CD14-positive monocyte (primary cell): ENCODE results near the gene SATB2. TPM values are rescaled to one million over a fixed set of nuclear protein-coding genes. Genes with fewer than 3 reads are reported as not detected.

Experiments
- DNase-seq, 3 donors: peaks; one replicate each; pipeline ENCODE4 v3.0.0-alpha.2; 2011 to 2022
- H2AFZ ChIP-seq: 2 replicates; pipeline ENCODE4 v1.6.0; 2012; ENCODE audit warnings: mild to moderate bottlenecking, low read depth, low read length, inconsistent platforms; ENCODE audit not compliant: insufficient read depth, poor library complexity, severe bottlenecking
- H3K27ac ChIP-seq, 2 donors: 1 replicate in 1 of 2; 2 replicates in 1 of 2; pipeline ENCODE4 v1.5.1; 2012 to 2013; ENCODE audit warnings: low read length in 2 of 2, control low read depth in 1 of 2, inconsistent platforms in 1 of 2, low read depth in 1 of 2, mild to moderate bottlenecking in 1 of 2
- H3K27me3 ChIP-seq, 2 donors: one replicate each; pipeline versions ENCODE4 v1.6.0 to v1.6.1; 2011 to 2013; ENCODE audit warnings: low read length in 2 of 2; ENCODE audit not compliant: control insufficient read depth in 2 of 2, insufficient read depth in 2 of 2
- H3K36me3 ChIP-seq, 2 donors: replicated peaks in 1 of 2; 1 replicate in 1 of 2; 2 replicates in 1 of 2; pipeline versions ENCODE4 v1.5.1 to v1.6.1; 2012 to 2013; ENCODE audit warnings: low read length in 2 of 2, control low read depth in 1 of 2, inconsistent platforms in 1 of 2, mild to moderate bottlenecking in 1 of 2; ENCODE audit not compliant: insufficient read depth in 2 of 2, control insufficient read depth in 1 of 2
- H3K4me1 ChIP-seq, 2 donors: 1 replicate in 1 of 2; 2 replicates in 1 of 2; pipeline versions ENCODE4 v1.5.1 to v1.6.1; 2012 to 2013; ENCODE audit warnings: low read length in 2 of 2, control low read depth in 1 of 2, inconsistent platforms in 1 of 2, mild to moderate bottlenecking in 1 of 2, moderate library complexity in 1 of 2; ENCODE audit not compliant: insufficient read depth in 2 of 2, control insufficient read depth in 1 of 2
- H3K4me2 ChIP-seq: replicated peaks from 2 replicates; pipeline ENCODE3; 2012; ENCODE audit warnings: low read length, moderate library complexity, mild to moderate bottlenecking; ENCODE audit not compliant: poor library complexity, severe bottlenecking; ENCODE audit errors: extremely low read depth
- H3K4me3 ChIP-seq, 3 experiments: fragments of 200-600 bp in 1 of 3; sonication (generic) in 1 of 3; replicated peaks in 1 of 3; 1 replicate in 2 of 3; 2 replicates in 1 of 3; pipeline ENCODE4 v1.5.1; 2011 to 2013; ENCODE audit warnings: low read length in 3 of 3, mild to moderate bottlenecking in 3 of 3, control low read depth in 2 of 3, low read depth in 2 of 3, inconsistent platforms in 1 of 3, moderate library complexity in 1 of 3
- H3K79me2 ChIP-seq: 2 replicates; pipeline ENCODE4 v1.6.0; 2012; ENCODE audit warnings: mild to moderate bottlenecking, control low read depth, inconsistent platforms, low read length, moderate library complexity; ENCODE audit not compliant: insufficient read depth
- H3K9ac ChIP-seq: 2 replicates; pipeline ENCODE4 v1.6.0; 2017; ENCODE audit warnings: low read length, mild to moderate bottlenecking; ENCODE audit not compliant: insufficient read depth, poor library complexity, severe bottlenecking
- H3K9me3 ChIP-seq, 2 donors: replicated peaks in 1 of 2; 1 replicate in 1 of 2; 2 replicates in 1 of 2; pipeline versions ENCODE4 v1.5.1 to v1.6.1; 2012 to 2013; ENCODE audit warnings: low read length in 2 of 2, control low read depth in 1 of 2; ENCODE audit not compliant: control insufficient read depth in 1 of 2, insufficient read depth in 1 of 2
- H4K20me1 ChIP-seq: 2 replicates; pipeline ENCODE4 v1.6.0; 2012; ENCODE audit warnings: mild to moderate bottlenecking, low read length, control low read depth, moderate library complexity; ENCODE audit not compliant: insufficient read depth
- H3K27ac Mint-ChIP-seq, 7 donors: one replicate each; pipeline ENCODE4 v1.8.0; 2020; ENCODE audit warnings: mild to moderate bottlenecking in 7 of 7, mixed read lengths in 7 of 7, moderate library complexity in 6 of 7, inconsistent platforms in 2 of 7
- H3K27me3 Mint-ChIP-seq, 3 donors: one replicate each; pipeline ENCODE4 v1.8.0; 2021 to 2022; ENCODE audit warnings: low read depth in 3 of 3, mild to moderate bottlenecking in 3 of 3, mixed read lengths in 3 of 3, moderate library complexity in 3 of 3, inconsistent platforms in 1 of 3
- H3K36me3 Mint-ChIP-seq, 2 donors: one replicate each; pipeline ENCODE4 v1.8.0; 2020; ENCODE audit warnings: mixed read lengths in 2 of 2, inconsistent platforms in 1 of 2, mild to moderate bottlenecking in 1 of 2
- H3K4me1 Mint-ChIP-seq: one replicate; pipeline ENCODE4 v1.8.0; 2020; ENCODE audit warnings: mild to moderate bottlenecking, mixed read lengths
- H3K4me3 Mint-ChIP-seq, 2 donors: one replicate each; pipeline ENCODE4 v1.8.0; 2020; ENCODE audit warnings: mild to moderate bottlenecking in 2 of 2, mixed read lengths in 2 of 2, moderate library complexity in 1 of 2
- H3K9me3 Mint-ChIP-seq, 7 donors: one replicate each; pipeline ENCODE4 v1.8.0; 2020 to 2022; ENCODE audit warnings: mixed read lengths in 7 of 7, mild to moderate bottlenecking in 6 of 7, moderate library complexity in 6 of 7, inconsistent platforms in 2 of 7
- CTCF ChIP-seq: fragments of 200-600 bp; IDR thresholded peaks from one replicate; pipeline ENCODE4 v1.8.0; 2022; ENCODE audit warnings: antibody characterized with exemption, mild to moderate bottlenecking
- WGBS: methylation state at CpG from one replicate; pipeline ENCODE4 v1.1.5; 2013; ENCODE audit warnings: missing lambda C conversion rate; ENCODE audit not compliant: insufficient coverage; 5-methylcytosine and 5-hydroxymethylcytosine counted together
- intact Hi-C, 2 donors: fragments of 100-400 bp; cut with micrococcal nuclease; formaldehyde crosslinking; loops; one replicate each; pipeline versions ENCODE4 v1.15.0 to v1.15.1; 2023
- polyA plus RNA-seq, 3 donors: library from polyadenylated mRNA; depleted of rRNA in 1 of 3; unstranded in 2 of 3; stranded (reverse) in 1 of 3; fragments of 300-500 nt in 2 of 3; fragments of >200 nt in 1 of 3; fragmentation: Illumina TruSeq in 2 of 3; gene quantifications; 1 replicate in 2 of 3; 2 replicates in 1 of 3; pipeline ENCODE4 v1.2.3, GENCODE V29; 2012 to 2021

SATB2 gene
- polyA plus RNA-seq, 3 donors = 0.13 to 0.69 (median 0.14) TPM

GRCh38 chr2:199317646-199318045 is 140.1 kb downstream of the SATB2 start:
- no peaks in the 10 kb centered on the region for H3K27me3 Mint-ChIP-seq
- intact Hi-C loops = no loop called here
- Histone ChIP-seq H3K4me2 (no peak overlapping the region), H3K27ac (no peak overlapping the region), H3K9ac (no peak overlapping the region), H4K20me1 (no peaks in the 10 kb centered on the region), H3K4me3 (no peak overlapping the region), H3K9me3 (no peaks in the 10 kb centered on the region), H3K4me1 (no peaks in the 10 kb centered on the region), H3K79me2 (no peaks in the 10 kb centered on the region), H2AFZ (no peak overlapping the region), H3K36me3 (no peaks in the 10 kb centered on the region), H3K27me3 (no peaks in the 10 kb centered on the region)
- H3K27ac Mint-ChIP-seq = no peak overlapping the region
- DNase-seq = no peak
- TF ChIP-seq CTCF = no peak
- no peaks in the 10 kb centered on the region for H3K4me1 Mint-ChIP-seq
- no peaks in the 10 kb centered on the region for H3K36me3 Mint-ChIP-seq
- H3K4me3 Mint-ChIP-seq = no peak overlapping the region
- H3K9me3 Mint-ChIP-seq = no peaks in the 10 kb centered on the region
- WGBS = no CpG with 5 or more reads among the region's 5 CpGs

DNA sequence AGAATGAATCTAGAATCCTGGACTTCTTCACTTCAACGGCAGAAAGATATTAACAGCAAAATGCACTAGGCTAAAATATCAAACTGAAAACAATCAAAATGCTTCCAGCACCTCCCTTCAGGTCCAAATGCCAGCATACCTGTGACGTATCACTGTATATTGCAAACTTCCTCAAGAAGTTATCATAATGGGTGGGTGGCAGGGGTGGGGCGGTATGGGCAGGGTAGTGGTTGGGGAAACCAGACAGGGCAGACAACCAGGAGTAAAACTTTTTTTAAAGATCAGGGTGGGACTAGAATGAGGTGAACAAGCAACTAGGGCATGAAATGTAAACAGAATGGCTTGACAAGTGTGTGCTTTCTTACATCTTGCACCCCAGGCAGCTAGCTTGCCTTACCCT is 140.9 kb downstream of the SATB2 start:
- Histone ChIP-seq H2AFZ (no peak overlapping the region), H3K4me3 (no peak overlapping the region), H3K79me2 (no peaks in the 10 kb centered on the region), H3K9me3 (no peaks in the 10 kb centered on the region), H3K9ac (no peak overlapping the region), H4K20me1 (no peaks in the 10 kb centered on the region), H3K27ac (no peak overlapping the region), H3K4me1 (no peaks in the 10 kb centered on the region), H3K4me2 (no peak overlapping the region), H3K27me3 (no peaks in the 10 kb centered on the region), H3K36me3 (no peaks in the 10 kb centered on the region)
- TF ChIP-seq CTCF = no peak
- H3K4me3 Mint-ChIP-seq = no peak overlapping the region
- intact Hi-C loops = no loop called here
- no peaks in the 10 kb centered on the region for H3K9me3 Mint-ChIP-seq
- WGBS = 100% methylated on average over 1 of the region's 3 CpGs
- H3K4me1 Mint-ChIP-seq = no peaks in the 10 kb centered on the region
- H3K36me3 Mint-ChIP-seq = no peaks in the 10 kb centered on the region
- no peak overlapping the region for H3K27ac Mint-ChIP-seq
- no peak for DNase-seq
- H3K27me3 Mint-ChIP-seq = no peaks in the 10 kb centered on the region
